Measurements from ENCODE around the gene C1GALT1C1L.
"Not testable (repeated sequence)": the region's sequence is repeated elsewhere in the genome, so short reads cannot be mapped to it uniquely, and the experiment has no call there.

Gene C1GALT1C1L

GRCh38 chr2:43642363-43642762, 33.9 kb downstream of the C1GALT1C1L start:
- Histone ChIP-seq H3K4me2 (ENCODE audit: low read length) (no peak overlapping the region), H4K20me1 (ENCODE audit: insufficient read depth, low read length) (no peaks in the 10 kb centered on the region), H3K9ac (ENCODE audit: low read length) (no peak overlapping the region), H3K79me2 (ENCODE audit: low read length) (no peaks in the 10 kb centered on the region), H3K9me3 (ENCODE audit: insufficient read depth, low read length) (no peaks in the 10 kb centered on the region), H3K27me3 (ENCODE audit: low read depth, low read length) (0 out of 2 replicates have a peak, but pooled peaks cover 3% of the 10 kb centered on the region), H3K4me1 (ENCODE audit: low read length) (no peaks in the 10 kb centered on the region), H2AFZ (ENCODE audit: low read depth, low read length) (no peak overlapping the region), H3K27ac (ENCODE audit: low read length) (no peak overlapping the region), H3K4me3 (ENCODE audit: low read length) (no peak overlapping the region), H3K36me3 (replicated peaks; ENCODE audit: low read depth, low read length) (no peaks in the 10 kb centered on the region)
- TF ChIP-seq, protein P1, sequence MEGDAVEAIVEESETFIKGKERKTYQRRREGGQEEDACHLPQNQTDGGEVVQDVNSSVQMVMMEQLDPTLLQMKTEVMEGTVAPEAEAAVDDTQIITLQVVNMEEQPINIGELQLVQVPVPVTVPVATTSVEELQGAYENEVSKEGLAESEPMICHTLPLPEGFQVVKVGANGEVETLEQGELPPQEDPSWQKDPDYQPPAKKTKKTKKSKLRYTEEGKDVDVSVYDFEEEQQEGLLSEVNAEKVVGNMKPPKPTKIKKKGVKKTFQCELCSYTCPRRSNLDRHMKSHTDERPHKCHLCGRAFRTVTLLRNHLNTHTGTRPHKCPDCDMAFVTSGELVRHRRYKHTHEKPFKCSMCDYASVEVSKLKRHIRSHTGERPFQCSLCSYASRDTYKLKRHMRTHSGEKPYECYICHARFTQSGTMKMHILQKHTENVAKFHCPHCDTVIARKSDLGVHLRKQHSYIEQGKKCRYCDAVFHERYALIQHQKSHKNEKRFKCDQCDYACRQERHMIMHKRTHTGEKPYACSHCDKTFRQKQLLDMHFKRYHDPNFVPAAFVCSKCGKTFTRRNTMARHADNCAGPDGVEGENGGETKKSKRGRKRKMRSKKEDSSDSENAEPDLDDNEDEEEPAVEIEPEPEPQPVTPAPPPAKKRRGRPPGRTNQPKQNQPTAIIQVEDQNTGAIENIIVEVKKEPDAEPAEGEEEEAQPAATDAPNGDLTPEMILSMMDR (IDR thresholded peaks at IDR 0.05; ENCODE audit: low read depth, low read length): no peak
- no peak for TF ChIP-seq EZH2phosphoT487 (IDR thresholded peaks at IDR 0.05; ENCODE audit: low read depth)

GRCh38 chr2:43637030-43637803, 39.0 kb downstream of the C1GALT1C1L start, which contains the start of gene PLEKHH2:
PLEKHH2 (plus strand) TSS chr2:43637260; CDS start chr2:43644674, 7,414 bp downstream.
- Histone ChIP-seq H4K20me1 (ENCODE audit: insufficient read depth, low read length) (no peaks in the 10 kb centered on the region), H3K9ac (ENCODE audit: low read length) (no peak within 1 kb of the TSS), H3K4me2 (ENCODE audit: low read length) (no peak within 1 kb of the TSS), H3K36me3 (replicated peaks; ENCODE audit: low read depth, low read length) (no peaks in the 10 kb centered on the region), H3K79me2 (ENCODE audit: low read length) (no peaks in the 10 kb centered on the region), H3K27ac (ENCODE audit: low read length) (no peak within 1 kb of the TSS), H2AFZ (ENCODE audit: low read depth, low read length) (no peak within 1 kb of the TSS), H3K4me3 (ENCODE audit: low read length) (no peak within 1 kb of the TSS), H3K27me3 (ENCODE audit: low read depth, low read length) (peaks cover 23% of the 10 kb centered on the region), H3K9me3 (ENCODE audit: insufficient read depth, low read length) (no peaks in the 10 kb centered on the region), H3K4me1 (ENCODE audit: low read length) (no peaks in the 10 kb centered on the region)
- no peak for TF ChIP-seq EZH2phosphoT487 (IDR thresholded peaks at IDR 0.05; ENCODE audit: low read depth)
- TF ChIP-seq, protein P1 (IDR thresholded peaks at IDR 0.05; ENCODE audit: low read depth, low read length): no peak

- Histone ChIP-seq H4K20me1 (ENCODE audit: insufficient read depth, low read length) (no peaks in the 10 kb centered on the region), H2AFZ (ENCODE audit: low read depth, low read length) (no peak overlapping the region), H3K36me3 (replicated peaks; ENCODE audit: low read depth, low read length) (no peaks in the 10 kb centered on the region), H3K4me1 (ENCODE audit: low read length) (no peaks in the 10 kb centered on the region), H3K4me3 (ENCODE audit: low read length) (no peak overlapping the region), H3K27ac (ENCODE audit: low read length) (no peak overlapping the region), H3K79me2 (ENCODE audit: low read length) (no peaks in the 10 kb centered on the region), H3K9me3 (ENCODE audit: insufficient read depth, low read length) (no peaks in the 10 kb centered on the region), H3K9ac (ENCODE audit: low read length) (no peak overlapping the region), H3K27me3 (ENCODE audit: low read depth, low read length) (peaks cover 23% of the 10 kb centered on the region), H3K4me2 (ENCODE audit: low read length) (no peak overlapping the region)
- no peak for TF ChIP-seq EZH2phosphoT487 (IDR thresholded peaks at IDR 0.05; ENCODE audit: low read depth)
- TF ChIP-seq, protein P1 (IDR thresholded peaks at IDR 0.05; ENCODE audit: low read depth, low read length): no peak
Observed at GRCh38 chr2:43636621-43637020, 39.6 kb downstream of the C1GALT1C1L start.

DNA sequence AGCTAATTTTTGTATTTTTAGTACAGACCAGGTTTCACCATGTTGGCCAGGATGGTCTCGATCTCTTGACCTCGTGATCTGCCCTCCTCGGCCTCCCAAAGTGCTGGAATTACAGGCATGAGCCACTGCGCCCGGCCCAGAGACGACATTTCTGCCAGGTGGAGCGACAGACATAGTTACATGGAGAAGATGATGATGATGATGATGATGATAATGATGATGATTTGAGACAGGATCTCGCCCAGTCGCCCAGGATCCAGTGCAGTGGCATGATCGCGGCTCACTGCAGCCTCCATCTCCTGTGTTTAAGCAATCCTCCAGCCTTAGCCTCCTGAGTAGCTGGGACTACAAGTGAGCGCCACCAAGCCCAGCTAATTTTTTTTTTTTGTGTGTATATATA, 40.1 kb downstream of the C1GALT1C1L start:
- H4K20me1 ChIP-seq (ENCODE audit: insufficient read depth, low read length); H3K27ac ChIP-seq (ENCODE audit: low read length); H3K79me2 ChIP-seq (ENCODE audit: low read length); H3K9me3 ChIP-seq (ENCODE audit: insufficient read depth, low read length); H3K9ac ChIP-seq (ENCODE audit: low read length); H3K4me3 ChIP-seq (ENCODE audit: low read length); H3K36me3 ChIP-seq (replicated peaks; ENCODE audit: low read depth, low read length); H3K4me1 ChIP-seq (ENCODE audit: low read length); H3K4me2 ChIP-seq (ENCODE audit: low read length); H2AFZ ChIP-seq (ENCODE audit: low read depth, low read length): not testable (repeated sequence)
- H3K27me3 ChIP-seq (ENCODE audit: low read depth, low read length): peaks cover 23% of the 10 kb centered on the region
